ENCODE results near the gene LRRC55.

DNA sequence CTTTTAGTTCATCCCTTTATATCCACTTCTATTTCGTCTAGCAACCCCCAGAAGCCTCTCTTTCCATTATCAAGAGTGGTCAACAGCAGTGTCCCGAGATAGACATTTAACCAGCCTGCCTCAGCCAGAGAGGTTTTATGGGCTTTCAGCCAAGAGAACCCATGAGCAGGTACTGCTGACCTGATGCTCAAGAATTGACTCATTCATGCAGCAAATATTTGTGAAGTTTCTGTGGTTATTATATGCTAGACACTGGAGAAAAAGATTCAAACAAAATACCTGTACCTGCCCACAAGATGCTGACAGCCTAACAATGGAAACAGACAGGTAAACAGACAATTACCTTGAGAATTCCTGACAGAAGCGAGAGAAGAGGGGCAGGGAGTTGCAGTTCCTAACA, 9.7 kb upstream of the LRRC55 start:
- no peak for TF ChIP-seq EZH2 (IDR thresholded peaks at IDR 0.05; ENCODE audit: borderline replicate concordance)
- TF ChIP-seq, protein P1, sequence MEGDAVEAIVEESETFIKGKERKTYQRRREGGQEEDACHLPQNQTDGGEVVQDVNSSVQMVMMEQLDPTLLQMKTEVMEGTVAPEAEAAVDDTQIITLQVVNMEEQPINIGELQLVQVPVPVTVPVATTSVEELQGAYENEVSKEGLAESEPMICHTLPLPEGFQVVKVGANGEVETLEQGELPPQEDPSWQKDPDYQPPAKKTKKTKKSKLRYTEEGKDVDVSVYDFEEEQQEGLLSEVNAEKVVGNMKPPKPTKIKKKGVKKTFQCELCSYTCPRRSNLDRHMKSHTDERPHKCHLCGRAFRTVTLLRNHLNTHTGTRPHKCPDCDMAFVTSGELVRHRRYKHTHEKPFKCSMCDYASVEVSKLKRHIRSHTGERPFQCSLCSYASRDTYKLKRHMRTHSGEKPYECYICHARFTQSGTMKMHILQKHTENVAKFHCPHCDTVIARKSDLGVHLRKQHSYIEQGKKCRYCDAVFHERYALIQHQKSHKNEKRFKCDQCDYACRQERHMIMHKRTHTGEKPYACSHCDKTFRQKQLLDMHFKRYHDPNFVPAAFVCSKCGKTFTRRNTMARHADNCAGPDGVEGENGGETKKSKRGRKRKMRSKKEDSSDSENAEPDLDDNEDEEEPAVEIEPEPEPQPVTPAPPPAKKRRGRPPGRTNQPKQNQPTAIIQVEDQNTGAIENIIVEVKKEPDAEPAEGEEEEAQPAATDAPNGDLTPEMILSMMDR (IDR thresholded peaks at IDR 0.05; ENCODE audit: poor library complexity), result no peak
- TF ChIP-seq EZH2phosphoT487 (IDR thresholded peaks at IDR 0.05; ENCODE audit: low read depth, severe bottlenecking, unreplicated experiment), result no peak

All from hepatocyte (in vitro differentiated cells).